Endothelial cell of umbilical vein (primary cell): ENCODE data around the gene CERS6. TPM values are rescaled to one million over a fixed set of nuclear protein-coding genes. Genes with fewer than 3 reads are reported as not detected.

Experiments used
- BruUV-seq: library from RNA; stranded (reverse); fragments of 400-500 nt; replicated peaks from 2 replicates; lab custom pipeline; 2021; lab: Mats Ljungman, UMichigan
- CTCF ChIA-PET: fragments of 300-600, 350-600 bp; sonication (Branson Sonifier 250); formaldehyde crosslinking; loops from one replicate; lab custom pipeline; 2021; ENCODE audit warnings: antibody characterized with exemption, inconsistent platforms; lab: Charles Lee
- POLR2A ChIA-PET: fragments of 300-600, 350-600 bp; sonication (Branson Sonifier 250); formaldehyde crosslinking; loops from one replicate; lab custom pipeline; 2021; ENCODE audit warnings: antibody characterized with exemption, inconsistent platforms; lab: Charles Lee
- DNase-seq: peaks from one replicate; pipeline ENCODE4 v3.0.0-alpha.2; 2011; ENCODE audit warnings: low read depth, low spot score
- FAIRE-seq: peaks from 2 replicates; lab custom pipeline; 2011; peaks lifted over from hg19 to GRCh38; lab: Jason Lieb, UNC
- H2AFZ ChIP-seq: 2 replicates; pipeline ENCODE4 v1.6.0; 2012; ENCODE audit warnings: low read depth, low read length, control low read depth, inconsistent platforms
- H3K27ac ChIP-seq: 2 replicates; pipeline ENCODE4 v1.5.1; 2011; ENCODE audit warnings: low read depth, mild to moderate bottlenecking, control low read depth, low read length, moderate library complexity; ENCODE audit not compliant: insufficient read depth
- H3K27me3 ChIP-seq, 2 experiments: 2 replicates each; pipeline versions ENCODE4 v1.6.0 to v1.6.1; 2011; ENCODE audit warnings: low read length in 2 of 2, mixed read lengths in 1 of 2; ENCODE audit not compliant: control insufficient read depth in 2 of 2, insufficient read depth in 2 of 2
- H3K36me3 ChIP-seq, 2 experiments: 2 replicates in 1 of 2; 3 replicates in 1 of 2; pipeline ENCODE4 v1.5.1; 2011; ENCODE audit warnings: low read length in 2 of 2, mild to moderate bottlenecking in 1 of 2, moderate library complexity in 1 of 2; ENCODE audit not compliant: control insufficient read depth in 2 of 2, insufficient read depth in 2 of 2; ENCODE audit errors: extremely low read depth in 1 of 2
- H3K4me1 ChIP-seq: 3 replicates; pipeline ENCODE4 v1.5.1; 2011; ENCODE audit warnings: mild to moderate bottlenecking, low read length; ENCODE audit not compliant: control insufficient read depth, insufficient read depth; ENCODE audit errors: extremely low read depth
- H3K4me2 ChIP-seq: 2 replicates; pipeline ENCODE4 v1.6.1; 2011; ENCODE audit warnings: low read length, control low read depth, mixed read lengths; ENCODE audit not compliant: insufficient read depth
- H3K4me3 ChIP-seq, 3 experiments: fragments of 200-600 bp in 1 of 3; sonication (generic), shearing (Covaris generic) in 1 of 3; replicated peaks in 1 of 3; 2 replicates each; pipeline ENCODE4 v1.5.1; 2011 to 2016; ENCODE audit warnings: control low read depth in 3 of 3, low read length in 3 of 3, mild to moderate bottlenecking in 2 of 3, inconsistent platforms in 1 of 3, low read depth in 1 of 3, moderate library complexity in 1 of 3; ENCODE audit not compliant: insufficient read depth in 1 of 3
- H3K79me2 ChIP-seq: 2 replicates; pipeline ENCODE4 v1.6.0; 2012; ENCODE audit warnings: low read length, inconsistent platforms; ENCODE audit not compliant: control insufficient read depth, insufficient read depth
- H3K9ac ChIP-seq: replicated peaks from 2 replicates; pipeline ENCODE3; 2011; ENCODE audit warnings: low read length, control low read depth; ENCODE audit not compliant: insufficient read depth; ENCODE audit errors: extremely low read depth
- H3K9me1 ChIP-seq: replicated peaks from 3 replicates; pipeline ENCODE4 v1.6.0; 2011; ENCODE audit warnings: mild to moderate bottlenecking, low read length; ENCODE audit not compliant: control insufficient read depth, insufficient read depth; ENCODE audit errors: extremely low read depth
- H3K9me3 ChIP-seq: replicated peaks from 2 replicates; pipeline ENCODE4 v1.5.1; 2012; ENCODE audit warnings: low read length, inconsistent platforms; ENCODE audit not compliant: control insufficient read depth, insufficient read depth
- H4K20me1 ChIP-seq: replicated peaks from 2 replicates; pipeline ENCODE3; 2011; ENCODE audit warnings: mild to moderate bottlenecking, low read length; ENCODE audit not compliant: control insufficient read depth, insufficient read depth; ENCODE audit errors: extremely low read depth
- CTCF ChIP-seq, 2 donors: IDR thresholded peaks; 1 replicate in 1 of 2; 2 replicates in 1 of 2; pipeline ENCODE4 v1.5.1; 2011; ENCODE audit warnings: low read length in 2 of 2, mild to moderate bottlenecking in 2 of 2, moderate library complexity in 2 of 2, control low read depth in 1 of 2, inconsistent platforms in 1 of 2, low read depth in 1 of 2; ENCODE audit not compliant: insufficient read depth in 1 of 2; ENCODE audit errors: extremely low read depth in 1 of 2
- GATA2 ChIP-seq: IDR thresholded peaks from 2 replicates; pipeline ENCODE4 v1.7.0; 2011; ENCODE audit warnings: low read depth, mild to moderate bottlenecking, moderate library complexity, mixed read lengths, low read length; ENCODE audit not compliant: insufficient read length, insufficient read depth
- JUN ChIP-seq: IDR thresholded peaks from 2 replicates; pipeline ENCODE4 v1.6.1; 2011; ENCODE audit warnings: borderline replicate concordance, low read depth; ENCODE audit not compliant: insufficient read length, insufficient read depth
- POLR2A ChIP-seq: IDR thresholded peaks from 2 replicates; pipeline ENCODE4 v1.6.1; 2012; ENCODE audit warnings: low read depth, mild to moderate bottlenecking, control low read depth, low read length
- dilution Hi-C: fragments of 300-500 bp; cut with MboI; formaldehyde crosslinking; loops from one replicate; pipeline ENCODE4 v1.15.0; 2019; ENCODE audit warnings: low sequenced_read_pairs; ENCODE audit not compliant: extremely low pct_ligation_motif_present
- intact Hi-C: fragments of 100-400 bp; cut with micrococcal nuclease; formaldehyde crosslinking; loops from one replicate; pipeline ENCODE4 v1.10.0; 2022
- polyA plus RNA-seq, 4 experiments: library from polyadenylated mRNA; depleted of rRNA in 3 of 4; stranded (reverse) in 3 of 4; unstranded in 1 of 4; fragments of >200 nt; gene quantifications; 2 replicates each; pipeline versions ENCODE4 v1.2.1 to v1.2.3, GENCODE V29; 2011 to 2012; ENCODE audit warnings: missing spikeins in 1 of 4
- total RNA-seq: library from RNA; stranded (reverse); gene quantifications from 2 replicates; pipeline ENCODE4 v1.2.3, GENCODE V29; 2021

The CERS6 gene
- total and polyA plus RNA-seq, 2 donors (not counting 3 experiments of a cell fraction or from before 2014, with no cell fraction given), result 2.7 to 11.7 TPM

- Histone ChIP-seq H3K9me1 (no peaks in the 10 kb centered on the region), H4K20me1 (no peaks in the 10 kb centered on the region), H3K79me2 (no peaks in the 10 kb centered on the region), H3K27me3 (no peaks in the 10 kb centered on the region), H3K4me1 (peaks cover 10% of the 10 kb centered on the region), H3K9me3 (no peaks in the 10 kb centered on the region), H3K9ac (no peak overlapping the region), H2AFZ (no peak overlapping the region), H3K4me2 (no peak overlapping the region), H3K27ac (no peak overlapping the region), H3K4me3 (no peak overlapping the region), H3K36me3 (no peaks in the 10 kb centered on the region)
- intact Hi-C loops, result loop anchor here (5.0 kb wide), 3 partner anchors 33 to 248 kb away; no protein-coding TSS in a partner anchor
- no peak for TF ChIP-seq JUN
- TF ChIP-seq POLR2A, result no peak
- TF ChIP-seq GATA2, result no peak
- CTCF ChIA-PET, result no interaction called here
- BruUV-seq, result no TSS peak
- POLR2A ChIA-PET, result no interaction called here
- FAIRE-seq (no peak), DNase-seq (no peak)
- dilution Hi-C loops, result no loop called here
Observed at GRCh38 chr2:168459256-168459655, 3.2 kb downstream of the CERS6 start.

- H3K27ac ChIP-seq, result no peak overlapping the region
- CTCF ChIA-PET, result interaction anchor here (0.7 to 1.1 kb wide), 2 partner anchors 14 to 28 kb away, joined by 3 read pairs; no protein-coding TSS in a partner anchor
- no peaks in the 10 kb centered on the region for H3K9me3 ChIP-seq
- H3K4me3 ChIP-seq, result no peak overlapping the region
- BruUV-seq, result no TSS peak
- H3K27me3 ChIP-seq, result no peaks in the 10 kb centered on the region
- dilution Hi-C loops, result no loop called here
- H3K36me3 ChIP-seq, result no peaks in the 10 kb centered on the region
- no peak overlapping the region for H3K4me2 ChIP-seq
- no peak overlapping the region for H3K9ac ChIP-seq
- POLR2A ChIA-PET, result interaction anchor here (0.7 kb wide), 1 partner anchor 234 kb away, joined by 6 read pairs; no protein-coding TSS in a partner anchor
- no peaks in the 10 kb centered on the region for H4K20me1 ChIP-seq
- H2AFZ ChIP-seq, result no peak overlapping the region
- intact Hi-C loops, result no loop called here
- H3K9me1 ChIP-seq, result no peaks in the 10 kb centered on the region
- H3K4me1 ChIP-seq, result peaks cover 7% of the 10 kb centered on the region
- FAIRE-seq (no peak), DNase-seq (no peak)
- no peaks in the 10 kb centered on the region for H3K79me2 ChIP-seq
- no peak for TF ChIP-seq CTCF (IDR thresholded peaks at IDR 0.05; ENCODE audit: extremely low read depth in 1 of 2, insufficient read depth in 1 of 2, low read depth in 1 of 2, low read length in 2 of 2)
- TF ChIP-seq POLR2A, result no peak
Observed at GRCh38 chr2:168460571-168460970, 4.5 kb downstream of the CERS6 start.
